B cell (primary cell): ENCODE measurements around the gene SNCAIP.

ENCODE experiments used
- CTCF ChIP-seq: fragments of 200-600 bp; IDR thresholded peaks from one replicate; pipeline ENCODE4 v1.8.0; 2022; ENCODE audit warnings: antibody characterized with exemption, mild to moderate bottlenecking
- EZH2 ChIP-seq: IDR thresholded peaks from 2 replicates; pipeline ENCODE4 v1.6.1; 2012; ENCODE audit warnings: borderline replicate concordance, low read depth, mild to moderate bottlenecking, moderate library complexity, low read length; ENCODE audit not compliant: insufficient read depth, poor library complexity, severe bottlenecking

GRCh38 chr5:122376250-122376649 is 64.2 kb downstream of the SNCAIP start:
- TF ChIP-seq CTCF (no peak), EZH2 (no peak)
